GM18502 (cell line): ENCODE results near the gene CELA1.
A peak's percentile ranks its signal among the peaks of the same experiment; 100 is the strongest.

Source experiments
- ATAC-seq: cut with Tn5 transposase; IDR thresholded peaks from one replicate; pipeline ENCODE4 v1.9.1; 2021; ENCODE audit warnings: mild to moderate bottlenecking; ENCODE audit not compliant: unreplicated experiment, poor library complexity

CELA1 gene

GRCh38 chr12:51346581-51346980, at the start of gene CELA1:
Gene CELA1 (minus strand): TSS chr12:51346679. CDS start chr12:51346638, 41 bp downstream.
- no peak for ATAC-seq

DNA sequence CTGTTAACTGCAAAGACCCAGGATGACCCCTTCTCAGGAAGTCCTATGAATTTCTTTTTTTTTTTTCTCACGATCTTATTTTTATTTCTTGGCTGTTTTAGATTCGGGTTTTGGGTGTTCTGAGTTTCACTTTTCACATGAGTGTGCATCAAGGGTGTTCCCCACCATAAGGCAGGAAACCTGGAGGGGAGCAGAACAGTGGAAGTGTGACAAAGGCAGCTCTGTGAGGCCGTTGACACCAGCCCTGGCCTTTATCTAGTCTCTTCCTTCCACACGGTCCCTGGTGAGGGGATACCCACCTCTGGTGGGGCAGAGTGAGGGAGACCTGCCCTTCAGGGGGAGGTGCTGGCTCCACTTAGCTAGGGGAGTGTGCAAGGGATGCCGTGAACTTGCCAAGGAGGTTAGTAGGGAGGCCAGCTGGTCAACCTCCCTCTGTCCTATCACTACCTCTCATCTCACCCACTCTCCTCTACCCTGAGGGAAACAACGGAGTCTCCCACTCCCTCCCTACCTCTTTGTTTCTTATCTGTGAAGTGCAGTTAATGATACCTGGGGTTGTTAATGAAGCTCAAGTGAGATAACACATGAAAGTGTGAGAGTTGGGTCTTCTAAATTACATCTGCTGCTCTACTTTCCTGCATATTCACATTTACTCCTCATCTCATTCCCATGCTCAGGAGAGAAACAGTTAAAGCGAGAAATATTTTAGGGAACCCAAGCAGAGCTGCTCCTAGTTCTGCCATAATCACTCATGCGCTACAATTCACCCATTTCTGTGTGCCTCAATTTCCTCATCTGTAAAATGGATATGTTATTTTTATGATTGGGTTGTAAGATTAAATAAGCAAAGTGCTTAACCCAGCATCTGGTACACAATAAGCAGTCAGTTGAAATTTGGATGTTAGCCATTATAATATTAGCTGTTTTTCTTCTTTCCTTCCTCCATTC, 49.1 kb upstream of the CELA1 start:
- ATAC-seq = peak; percentile 42

GRCh38 chr12:51393676-51394545, 47.4 kb upstream of the CELA1 start:
- ATAC-seq = no peak

DNA sequence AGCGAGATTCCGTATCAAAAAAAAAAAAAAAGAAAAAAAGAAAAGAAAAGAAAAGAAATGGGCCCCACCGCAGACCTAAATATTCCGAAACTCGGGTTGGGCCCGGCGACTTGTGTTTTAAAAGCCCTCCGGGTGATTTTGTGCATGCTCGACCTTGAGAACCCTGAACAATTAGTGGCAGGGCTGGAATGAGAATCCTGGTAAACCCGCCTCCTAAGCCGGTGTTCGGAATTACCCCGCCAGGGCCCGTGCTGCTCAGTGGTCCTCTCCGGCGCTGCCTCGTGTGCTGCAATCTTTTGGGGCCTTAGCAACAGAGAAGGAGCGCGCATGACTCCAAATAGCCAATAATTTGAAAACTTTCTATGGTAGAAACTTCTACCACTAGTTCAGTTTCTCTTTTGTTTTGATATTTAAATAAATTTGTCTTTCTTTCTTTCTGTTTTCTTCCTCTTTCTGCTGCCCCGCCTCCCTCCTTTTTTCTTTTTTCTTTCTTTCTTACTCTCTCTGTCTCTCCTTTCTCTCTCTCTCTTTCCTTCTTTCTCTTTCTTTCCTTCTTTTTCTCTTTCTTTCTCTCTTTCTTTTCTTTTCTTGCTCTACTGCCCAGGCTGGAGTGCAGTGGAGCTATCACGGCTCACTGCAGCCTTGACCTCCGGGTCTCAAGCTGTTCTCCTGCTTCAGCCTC, 46.2 kb upstream of the CELA1 start:
- ATAC-seq = peak; percentile 50

DNA sequence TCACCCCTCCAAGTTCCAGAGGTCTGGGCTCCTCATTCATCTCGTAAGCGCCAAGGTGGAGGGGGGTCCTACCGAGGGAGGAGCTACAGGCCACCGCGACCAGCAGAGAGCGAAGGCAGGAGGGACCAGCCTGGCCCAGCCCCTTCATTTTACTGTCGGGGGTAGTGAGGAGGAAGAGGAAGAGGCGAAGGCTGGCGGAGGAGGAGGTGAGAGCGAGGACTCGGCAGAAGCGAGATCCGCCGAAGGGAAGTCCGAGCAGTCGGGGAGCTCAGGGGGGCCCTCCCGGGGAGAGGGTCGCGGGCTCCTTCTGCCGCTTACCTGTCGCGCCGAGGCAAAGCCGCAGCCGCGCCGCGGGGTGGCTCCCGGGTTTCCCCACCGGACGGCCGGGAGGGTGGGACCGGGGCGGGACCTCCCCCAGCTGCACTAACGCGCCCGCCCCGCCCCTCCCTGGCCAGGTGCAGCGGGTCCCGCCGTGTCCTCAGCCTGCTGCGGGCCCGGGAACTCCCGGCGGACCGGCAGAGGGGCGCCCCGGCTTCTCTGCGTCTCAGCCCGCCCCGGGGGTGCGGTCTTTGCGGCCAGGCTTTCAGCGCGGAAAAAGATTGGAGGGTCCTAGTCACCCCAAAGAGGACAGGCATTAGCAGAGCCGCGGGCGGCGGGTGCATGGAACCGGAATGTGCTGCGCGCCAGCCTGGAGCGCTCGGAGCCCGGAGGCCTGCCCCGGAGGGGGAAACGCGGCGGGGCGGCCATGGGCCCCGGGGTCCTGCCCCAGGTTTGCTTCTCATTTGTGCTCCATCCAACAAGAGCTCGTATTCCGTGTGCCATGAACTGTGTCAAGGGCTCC, 45.0 kb upstream of the CELA1 start, which contains the start of gene GALNT6:
Gene GALNT6, minus strand, starts transcription at position 124 of the 841 bp plus-strand sequence. CDS start 11,625 bp downstream, outside the sequence.
- ATAC-seq = peak; percentile 46

- peak; percentile 9 for ATAC-seq
These were observed 44.4 kb upstream of the CELA1 start for GRCh38 chr12:51390891-51391282.

DNA sequence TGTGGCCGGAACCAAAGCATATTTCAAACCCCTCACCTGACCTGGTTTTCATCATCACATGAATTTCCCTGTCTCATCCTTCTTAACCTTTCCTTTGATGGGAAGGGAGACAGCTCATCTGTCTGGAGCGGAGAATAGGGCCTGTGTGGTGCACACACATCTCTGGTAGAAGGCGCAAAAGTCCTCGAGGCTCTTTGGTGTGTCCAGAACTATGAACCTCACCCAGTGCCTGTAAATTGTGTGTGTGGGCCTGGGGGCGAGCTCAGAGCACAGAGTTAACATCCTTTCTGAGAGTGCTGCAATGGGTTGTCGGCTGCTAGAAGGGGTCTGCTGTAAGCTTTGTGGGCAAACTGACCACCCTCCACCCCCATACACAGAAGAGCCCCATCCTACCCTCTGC, 44.0 kb upstream of the CELA1 start:
- no peak for ATAC-seq

GRCh38 chr12:51389302-51389999, 43.0 kb upstream of the CELA1 start:
- ATAC-seq = no peak

DNA sequence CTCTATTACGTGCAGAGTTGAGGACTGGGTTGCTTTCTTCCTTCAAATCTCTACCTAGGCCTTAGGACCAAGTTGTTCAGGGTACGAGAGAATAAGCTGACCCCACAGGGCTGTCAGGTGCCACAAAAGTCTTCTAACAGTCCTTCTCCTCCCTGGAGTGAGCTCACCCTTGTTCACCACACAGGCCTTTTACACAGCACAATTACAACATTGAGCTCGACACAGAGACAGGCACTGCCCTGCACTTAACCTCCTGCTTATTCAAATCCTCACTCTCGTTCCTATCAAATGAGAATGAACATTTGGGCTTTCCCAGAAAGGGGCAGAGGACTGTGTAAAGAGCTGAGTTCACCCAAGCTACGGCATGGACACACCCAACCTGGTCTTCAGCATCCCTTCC, 42.4 kb upstream of the CELA1 start:
- no peak for ATAC-seq

DNA sequence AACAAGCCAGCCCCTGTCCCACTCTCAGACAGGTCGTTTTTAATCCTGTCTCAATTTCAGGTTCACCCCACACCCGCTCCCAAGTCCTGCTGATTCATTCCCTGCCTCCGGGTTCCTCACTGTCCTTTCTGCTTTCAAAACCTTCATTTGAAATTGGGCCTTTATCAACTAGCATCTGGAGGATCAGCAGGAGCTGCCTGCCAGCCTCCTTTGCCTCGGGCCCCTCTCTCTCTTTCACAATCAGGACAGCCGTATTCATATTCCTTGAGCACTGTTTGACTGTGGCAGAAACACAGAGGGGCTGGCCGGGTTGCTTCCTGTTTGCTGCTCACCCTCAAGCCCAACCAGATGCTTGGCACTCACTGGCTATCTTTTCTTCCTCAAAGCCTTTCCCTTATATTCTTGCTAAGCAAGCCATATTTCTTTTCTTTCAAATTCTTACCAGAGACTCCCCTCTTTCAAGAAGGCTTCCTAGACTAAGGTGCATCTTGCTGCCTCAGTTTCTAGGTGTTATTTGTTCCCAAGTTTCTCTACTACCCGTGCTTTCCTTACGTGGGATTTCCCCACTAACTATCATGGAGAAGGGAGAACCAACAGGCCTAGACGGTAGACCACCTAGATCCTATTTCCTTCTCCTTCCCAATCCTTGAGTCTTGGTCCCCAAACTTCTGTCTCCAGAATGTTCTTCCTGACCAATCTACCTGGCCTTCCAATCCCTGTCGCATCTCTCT, 41.8 kb upstream of the CELA1 start:
- no peak for ATAC-seq

DNA sequence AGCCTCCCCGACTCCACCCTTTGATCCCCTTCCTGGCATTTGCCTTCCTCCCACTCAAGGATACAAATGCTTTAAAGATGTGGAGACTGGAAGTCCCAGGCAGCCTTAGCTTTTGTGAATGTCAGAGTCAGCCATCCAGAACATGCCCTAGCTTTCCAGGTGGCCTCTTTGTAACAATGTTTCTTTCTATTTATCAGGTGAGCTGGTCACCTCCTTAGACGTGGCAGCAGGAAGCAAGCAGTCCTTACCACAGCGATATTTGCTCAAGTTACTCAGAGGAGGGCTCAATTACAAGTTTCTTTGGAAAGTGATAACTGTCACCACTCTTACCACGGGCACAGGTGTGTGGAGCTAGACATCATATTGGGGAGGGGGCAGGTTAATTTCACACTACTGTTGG, 39.9 kb upstream of the CELA1 start:
- no peak for ATAC-seq

DNA sequence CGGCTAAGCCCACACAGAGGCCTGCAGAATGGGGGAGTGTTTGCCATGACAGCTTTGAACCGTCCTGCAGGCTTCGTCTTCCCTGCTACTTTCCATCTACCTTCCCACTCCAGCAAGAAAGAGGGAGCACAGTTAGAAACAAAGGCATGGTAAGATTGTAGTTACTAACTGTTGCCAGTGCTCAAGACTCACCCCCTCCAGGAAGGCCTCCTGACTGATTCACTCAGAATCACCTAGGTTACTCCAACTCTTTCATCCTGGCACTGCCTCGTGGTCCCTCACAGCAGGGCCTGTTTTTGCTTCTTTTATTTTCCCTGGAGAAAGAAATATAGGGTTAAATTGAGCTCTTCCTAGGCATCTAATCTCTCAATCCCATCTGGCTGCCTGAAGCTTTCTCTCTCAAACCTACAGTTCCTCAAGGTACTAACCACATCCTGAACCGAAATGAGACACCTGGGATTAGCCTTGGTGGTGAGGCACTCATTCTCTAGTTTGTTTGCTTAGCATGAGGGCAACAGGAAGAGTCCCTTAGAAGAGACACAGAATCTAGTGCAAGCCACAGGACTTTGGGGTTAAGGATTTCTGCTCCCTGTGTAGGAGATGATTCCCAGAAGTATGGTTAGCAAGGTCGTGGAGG, 36.9 kb upstream of the CELA1 start:
- ATAC-seq = no peak

DNA sequence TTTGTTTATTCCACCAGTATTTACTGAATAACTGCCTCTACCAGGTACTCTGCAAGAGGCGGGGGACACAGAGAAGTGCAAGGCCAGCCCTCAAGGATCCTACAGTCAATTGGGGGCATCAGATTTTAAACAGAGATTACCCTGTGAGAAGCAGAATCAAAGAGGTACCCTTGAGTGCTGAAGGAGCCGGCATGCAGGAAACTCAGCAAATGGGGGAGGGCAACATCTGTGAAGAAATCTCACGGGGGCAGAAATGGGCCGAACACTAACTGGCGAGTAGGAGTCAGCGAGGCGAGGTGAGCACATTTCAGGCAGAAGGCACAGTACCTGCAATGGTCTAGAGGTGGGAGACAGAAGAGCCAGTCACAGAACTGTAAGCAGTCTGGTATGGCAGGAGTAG, 35.7 kb upstream of the CELA1 start:
- ATAC-seq = no peak

- no peak for ATAC-seq
These were observed 35.0 kb upstream of the CELA1 start for GRCh38 chr12:51381226-51382079.

DNA sequence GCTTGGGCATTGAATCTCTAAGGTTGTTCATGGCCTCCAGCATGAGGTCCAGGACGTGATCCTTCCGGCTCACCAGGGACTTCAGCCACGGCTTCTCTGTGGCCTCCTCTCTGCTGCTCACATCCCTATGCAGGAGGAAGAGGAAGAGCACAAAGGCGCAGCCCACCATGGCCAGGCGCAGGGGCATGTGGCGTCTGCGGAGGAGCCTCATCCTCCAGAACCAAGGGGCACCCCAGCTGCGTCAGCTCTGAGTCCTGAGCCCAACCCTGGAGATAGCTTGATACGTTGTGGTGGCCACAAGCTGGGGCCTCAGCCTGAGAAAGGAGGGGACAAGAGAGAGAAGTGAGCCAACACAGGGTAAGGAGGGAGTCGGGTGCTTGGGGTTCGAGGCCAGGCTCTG, 33.1 kb upstream of the CELA1 start:
- no peak for ATAC-seq

GRCh38 chr12:51378749-51379148, 32.3 kb upstream of the CELA1 start:
- no peak for ATAC-seq
